ENCODE results near the gene CCDC27.

CCDC27 gene

GRCh38 chr1:3759796-3760195 lies 7.5 kb downstream of the CCDC27 start:
- no peak for DNase-seq (ENCODE audit: low read depth)

- DNase-seq (ENCODE audit: low read depth) = no peak
Measured at GRCh38 chr1:3761296-3762010, 9.2 kb downstream of the CCDC27 start.

- no peak for DNase-seq (ENCODE audit: low read depth)
Measured at GRCh38 chr1:3762151-3762872, 10.1 kb downstream of the CCDC27 start.

- DNase-seq (ENCODE audit: low read depth) = no peak
Measured at GRCh38 chr1:3762873-3763228, 10.6 kb downstream of the CCDC27 start.

- no peak for DNase-seq (ENCODE audit: low read depth)
Measured at GRCh38 chr1:3763351-3764125, 11.3 kb downstream of the CCDC27 start.

GRCh38 chr1:3767328-3767925 lies 15.2 kb downstream of the CCDC27 start:
- DNase-seq (ENCODE audit: low read depth) = no peak

- no peak for DNase-seq (ENCODE audit: low read depth)
Measured at GRCh38 chr1:3768811-3769390, 16.7 kb downstream of the CCDC27 start.

- DNase-seq (ENCODE audit: low read depth) = no peak
Measured at GRCh38 chr1:3770047-3770765, 18.0 kb downstream of the CCDC27 start.

- DNase-seq (ENCODE audit: low read depth) = no peak
Measured at GRCh38 chr1:3771108-3772026, 19.1 kb downstream of the CCDC27 start.

- DNase-seq (ENCODE audit: low read depth) = no peak
Measured at GRCh38 chr1:3772027-3772714, 19.9 kb downstream of the CCDC27 start.

- DNase-seq (ENCODE audit: low read depth) = no peak
Measured at GRCh38 chr1:3772715-3773571, 20.7 kb downstream of the CCDC27 start, which contains the start of gene SMIM1. TSS of gene SMIM1 (plus strand) at chr1:3772749. CDS start at chr1:3775374, 2,625 bp downstream.

GRCh38 chr1:3773572-3774275 lies 21.5 kb downstream of the CCDC27 start:
- DNase-seq (ENCODE audit: low read depth) = no peak

- no peak for DNase-seq (ENCODE audit: low read depth)
Measured at GRCh38 chr1:3774276-3774945, 22.2 kb downstream of the CCDC27 start.

GRCh38 chr1:3774946-3775489 lies 22.8 kb downstream of the CCDC27 start:
- DNase-seq (ENCODE audit: low read depth) = no peak

- no peak for DNase-seq (ENCODE audit: low read depth)
Measured at GRCh38 chr1:3775490-3776230, 23.4 kb downstream of the CCDC27 start.

GRCh38 chr1:3776231-3776961 lies 24.1 kb downstream of the CCDC27 start:
- no peak for DNase-seq (ENCODE audit: low read depth)
